Kidney (tissue), 14 donors: ENCODE results near the gene CCDC71L. TPM values are rescaled to one million over a fixed set of nuclear protein-coding genes. Genes with fewer than 3 reads are reported as not detected.

Source experiments
- DNase-seq, 5 donors: peaks; one replicate each; pipeline ENCODE4 v3.0.0-alpha.2; 2013 to 2020
- FAIRE-seq: peaks from 2 replicates; lab custom pipeline; 2012; peaks lifted over from hg19 to GRCh38; lab: Jason Lieb, UNC
- H3K27ac ChIP-seq, 2 donors: one replicate each; pipeline ENCODE4 v1.7.0; 2013; ENCODE audit warnings: low read depth in 2 of 2, low read length in 2 of 2, inconsistent platforms in 1 of 2
- H3K27me3 ChIP-seq: one replicate; pipeline ENCODE4 v1.7.1; 2013; ENCODE audit warnings: low read length, inconsistent platforms; ENCODE audit not compliant: control insufficient read depth, insufficient read depth
- H3K36me3 ChIP-seq, 3 donors: one replicate each; pipeline versions ENCODE4 v1.7.0 to v1.7.1; 2013; ENCODE audit warnings: low read length in 3 of 3, control low read depth in 1 of 3, inconsistent platforms in 1 of 3; ENCODE audit not compliant: insufficient read depth in 3 of 3, control insufficient read depth in 2 of 3
- H3K4me1 ChIP-seq, 3 donors: one replicate each; pipeline versions ENCODE4 v1.7.0 to v1.7.1; 2013; ENCODE audit warnings: low read length in 3 of 3, inconsistent platforms in 1 of 3, low read depth in 1 of 3; ENCODE audit not compliant: control insufficient read depth in 2 of 3, insufficient read depth in 2 of 3
- H3K4me3 ChIP-seq, 3 donors: one replicate each; pipeline versions ENCODE4 v1.7.0 to v1.8.1; 2013; ENCODE audit warnings: low read length in 3 of 3, control low read depth in 1 of 3, inconsistent platforms in 1 of 3
- H3K9ac ChIP-seq, 3 donors: one replicate each; pipeline versions ENCODE4 v1.7.0 to v1.7.1; 2013; ENCODE audit warnings: low read length in 3 of 3, control low read depth in 1 of 3, inconsistent platforms in 1 of 3
- H3K9me3 ChIP-seq, 3 donors: one replicate each; pipeline versions ENCODE4 v1.7.0 to v1.7.1; 2013; ENCODE audit warnings: low read length in 3 of 3, control low read depth in 1 of 3, inconsistent platforms in 1 of 3; ENCODE audit not compliant: control insufficient read depth in 2 of 3, insufficient read depth in 1 of 3
- CTCF ChIP-seq: IDR thresholded peaks from 3 replicates; pipeline ENCODE4 v1.5.1; 2012; ENCODE audit warnings: mild to moderate bottlenecking, moderate library complexity, borderline replicate concordance; ENCODE audit not compliant: insufficient read depth; ENCODE audit errors: extremely low read depth
- intact Hi-C: fragments of 100-400 bp; cut with DNase I; formaldehyde crosslinking; loops from one replicate; pipeline ENCODE4 v1.11.1; 2022
- polyA plus RNA-seq: library from polyadenylated mRNA; stranded (reverse); fragments of 350-450 nt; fragmentation: Illumina TruSeq; extraction: RNeasy Lipid Tissue Mini Kit (QIAGEN cat#74804); gene quantifications from one replicate; pipeline ENCODE4 v1.2.3, GENCODE V29; 2014; ENCODE audit warnings: low read depth, low replicate concordance; ENCODE audit not compliant: insufficient read depth
- total RNA-seq: library from RNA; stranded (reverse); fragmentation: NEBNext Ultra II Directional; extraction: Animal tissue kit (Norgen Biotek cat#: 25700); gene quantifications from one replicate; pipeline ENCODE4 v1.2.1, GENCODE V29; 2021
- donor health status: control.
- donor health status: control.
- donor health status: control.
- donor health status: control.
- donor health status: control.
- donor health status: DM: yes; HTN: yes; CAD: no.
- donor health status: Normal renal cell carcinoma (clear cell type).

Gene CCDC71L
- total and polyA plus RNA-seq, 2 donors from 2014 or later: 9.4 to 26.2 TPM

- no peak for FAIRE-seq
- no peaks in the 10 kb centered on the region for H3K27me3 ChIP-seq
- H3K27ac ChIP-seq: no peak overlapping the region
- H3K4me1 ChIP-seq: peaks cover 0 to 5% (median 0%) of the 10 kb centered on the region in 3 donors
- H3K9me3 ChIP-seq: peaks cover 0 to 4% (median 0%) of the 10 kb centered on the region in 3 donors
- H3K36me3 ChIP-seq: no peaks in the 10 kb centered on the region
- intact Hi-C loops: no loop called here
- no peak for TF ChIP-seq CTCF
- H3K9ac ChIP-seq: no peak overlapping the region
- no peak for DNase-seq
- H3K4me3 ChIP-seq: no peak overlapping the region
Measured at GRCh38 chr7:106622654-106623314, 38.2 kb downstream of the CCDC71L start.

GRCh38 chr7:106621393-106622132 lies 39.4 kb downstream of the CCDC71L start:
- intact Hi-C loops: no loop called here
- TF ChIP-seq CTCF: no peak
- Histone ChIP-seq H3K27me3 (no peaks in the 10 kb centered on the region), H3K36me3 (no peaks in the 10 kb centered on the region), H3K4me3 (no peak overlapping the region), H3K27ac (no peak overlapping the region), H3K9ac (no peak overlapping the region), H3K4me1 (peaks cover 0 to 5% (median 0%) of the 10 kb centered on the region in 3 donors), H3K9me3 (peaks cover 0 to 4% (median 0%) of the 10 kb centered on the region in 3 donors)
- FAIRE-seq (no peak), DNase-seq (no peak)

GRCh38 chr7:106620676-106621075 lies 40.3 kb downstream of the CCDC71L start:
- H3K27ac ChIP-seq: no peak overlapping the region
- no peak for DNase-seq
- no peak for FAIRE-seq
- H3K9ac ChIP-seq: no peak overlapping the region
- no peak overlapping the region for H3K4me3 ChIP-seq
- H3K9me3 ChIP-seq: peaks cover 0 to 4% (median 0%) of the 10 kb centered on the region in 3 donors
- TF ChIP-seq CTCF: no peak
- H3K36me3 ChIP-seq: no peaks in the 10 kb centered on the region
- intact Hi-C loops: no loop called here
- no peaks in the 10 kb centered on the region for H3K27me3 ChIP-seq
- H3K4me1 ChIP-seq: peaks cover 0 to 5% (median 0%) of the 10 kb centered on the region in 3 donors
